NCI-H2196 (cell line): ENCODE data around the gene JTB.
"Not testable (repeated sequence)": the region's sequence is repeated elsewhere in the genome, so short reads cannot be mapped to it uniquely, and the experiment has no call there.

Source experiments
- DNase-seq: peaks from one replicate; lab custom pipeline; 2025; ENCODE audit not compliant: unreplicated experiment; lab: John Stamatoyannopoulos, UW

The JTB gene

GRCh38 chr1:153977250-153978240 lies at the start of gene JTB:
Gene JTB, minus strand, starts transcription at chr1:153977674. Its CDS starts 422 bp downstream, at chr1:153977252.
- DNase-seq, result peak; percentile 81

- DNase-seq, result no peak
Measured at GRCh38 chr1:154019940-154020339, 42.5 kb upstream of the JTB start.

GRCh38 chr1:154019269-154019668 lies 41.8 kb upstream of the JTB start:
- DNase-seq, result no peak

- no peak for DNase-seq
Measured at GRCh38 chr1:154014154-154014907, 36.9 kb upstream of the JTB start.

- DNase-seq, result not testable (repeated sequence)
Measured at GRCh38 chr1:154012543-154012942, 35.1 kb upstream of the JTB start.

- no peak for DNase-seq
Measured at GRCh38 chr1:154012129-154012528, 34.7 kb upstream of the JTB start.

- DNase-seq, result no peak
Measured at GRCh38 chr1:154006136-154006535, 28.7 kb upstream of the JTB start.

GRCh38 chr1:154000420-154000819 lies 22.9 kb upstream of the JTB start:
- DNase-seq, result no peak

DNA sequence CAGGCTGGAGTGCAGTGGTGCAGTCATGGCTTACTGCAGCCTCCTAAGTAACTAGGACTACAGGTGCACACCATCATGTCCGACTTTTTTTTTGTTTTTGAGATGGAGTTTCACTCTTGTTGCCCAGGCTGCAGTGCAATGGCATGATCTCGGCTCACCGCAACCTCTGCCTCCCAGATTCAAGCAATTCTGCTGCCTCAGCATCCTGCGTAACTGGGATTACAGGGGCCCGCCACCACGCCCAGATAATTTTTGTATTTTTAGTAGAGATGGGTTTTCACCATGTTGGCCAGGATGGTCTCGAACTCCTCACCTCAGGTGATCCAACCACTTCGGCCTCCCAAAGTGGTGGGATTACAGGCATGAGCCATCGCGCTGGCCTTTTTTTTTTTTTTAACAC lies 19.4 kb upstream of the JTB start:
- DNase-seq, result not testable (repeated sequence)

DNA sequence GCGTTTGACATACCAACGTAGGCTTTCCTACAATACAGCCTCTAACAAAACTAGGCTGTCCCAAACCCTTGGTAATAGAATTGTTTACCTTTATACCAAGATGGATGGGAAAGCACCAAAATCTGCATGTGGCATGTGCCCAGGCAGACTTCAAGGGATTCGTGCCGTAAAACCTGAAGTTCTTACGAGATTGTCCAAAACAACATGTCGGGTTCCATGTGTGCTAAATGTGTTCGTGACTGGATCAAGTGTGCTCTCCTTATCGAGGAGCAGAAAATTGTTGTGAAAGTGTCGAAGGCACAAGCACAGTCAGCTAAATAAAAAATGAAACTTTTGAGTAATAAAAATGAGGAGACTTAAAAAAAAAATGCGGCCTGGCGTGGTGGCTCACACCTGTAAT lies 18.2 kb upstream of the JTB start:
- no peak for DNase-seq

DNA sequence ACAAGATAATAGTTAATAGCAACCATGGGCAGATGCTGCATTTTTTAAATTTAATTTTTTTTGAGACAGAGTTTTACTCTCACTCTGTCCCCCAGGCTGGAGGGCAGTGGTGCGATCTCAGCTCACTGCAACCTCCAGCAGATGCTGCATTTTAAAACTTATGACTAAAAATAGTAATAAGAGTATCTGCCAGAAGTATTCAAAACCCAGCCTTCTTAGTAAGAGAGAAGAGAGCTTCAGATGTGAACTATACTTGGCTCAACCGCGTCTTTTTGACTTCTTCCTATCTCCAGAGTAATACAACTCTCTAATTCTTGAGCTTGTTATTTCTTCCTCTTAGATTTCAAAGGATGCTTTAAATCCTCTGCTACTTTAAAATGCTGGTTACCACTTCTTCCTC lies 17.7 kb upstream of the JTB start:
- no peak for DNase-seq

DNA sequence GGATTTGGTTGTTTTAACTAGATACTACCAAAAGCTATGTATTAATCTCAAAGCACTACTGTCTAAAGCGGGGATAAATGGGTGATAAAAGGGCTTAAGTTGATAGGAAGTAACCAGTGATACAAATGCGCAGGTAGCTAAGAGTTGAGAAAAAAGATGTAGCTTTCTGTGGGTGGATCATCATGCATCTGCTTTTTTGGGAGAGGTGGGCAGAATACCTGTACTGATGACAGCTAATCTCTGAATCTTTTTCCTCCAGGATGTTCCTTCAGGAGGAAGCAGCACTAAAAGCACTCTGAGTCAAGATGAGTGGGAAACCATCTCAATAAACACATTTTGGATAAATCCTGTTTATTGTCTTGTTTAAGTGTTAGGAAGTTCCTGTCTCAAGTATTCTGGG lies 14.3 kb upstream of the JTB start:
- no peak for DNase-seq

DNA sequence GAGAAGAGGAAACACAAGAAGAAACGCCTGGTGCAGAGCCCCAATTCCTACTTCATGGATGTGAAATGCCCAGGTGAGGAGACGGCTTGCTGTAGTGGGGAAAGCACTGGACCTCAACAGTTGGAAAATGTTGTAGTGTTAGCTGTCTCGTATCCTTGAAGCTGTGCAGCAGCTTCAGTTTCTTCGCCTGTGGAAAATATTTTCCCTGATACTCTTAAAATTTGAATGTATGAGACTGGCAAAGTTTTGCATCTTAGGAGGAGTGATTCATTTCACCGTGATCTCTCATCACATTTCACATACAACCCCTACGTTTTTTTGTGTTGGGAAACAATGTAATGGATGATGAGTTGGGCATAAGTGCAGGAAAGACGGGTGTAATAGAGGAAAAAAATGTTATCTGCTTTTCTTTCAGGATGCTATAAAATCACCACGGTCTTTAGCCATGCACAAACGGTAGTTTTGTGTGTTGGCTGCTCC lies 13.7 kb upstream of the JTB start:
- DNase-seq, result no peak

DNA sequence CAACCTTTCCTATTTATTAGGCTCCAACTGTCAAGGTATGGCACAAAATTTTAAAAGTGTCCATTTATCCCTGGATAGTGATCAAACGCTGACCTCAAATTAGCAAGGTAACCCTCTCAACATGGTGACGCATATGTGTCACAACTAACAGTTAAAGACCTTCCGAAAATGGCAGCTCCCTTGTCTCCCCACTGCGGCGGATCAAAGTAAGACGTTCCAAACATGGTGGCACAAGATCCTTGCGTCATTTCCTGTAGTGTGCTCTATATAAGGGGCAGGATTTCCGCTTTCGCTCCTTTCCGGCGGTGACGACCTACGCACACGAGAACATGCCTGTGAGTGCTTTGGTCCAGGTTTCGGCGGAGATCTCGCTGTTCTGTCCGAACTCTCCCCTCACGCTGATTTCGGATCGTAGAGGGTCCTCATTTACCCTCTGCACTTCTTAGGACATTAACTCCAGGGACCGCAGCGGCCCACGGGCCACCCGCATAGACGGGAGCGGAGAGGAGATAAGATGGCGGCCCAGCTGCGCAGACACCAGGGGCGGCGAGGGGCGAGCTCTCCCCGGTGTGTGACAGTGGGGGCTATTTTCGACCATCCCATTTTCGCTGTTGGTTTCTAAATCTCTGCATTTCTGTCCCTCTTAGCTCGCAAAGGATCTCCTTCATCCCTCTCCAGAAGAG lies 13.1 kb upstream of the JTB start, which contains the start of gene RPS27:
Gene RPS27 (plus strand): TSS at position 295 of the 683 bp plus-strand sequence. CDS start 35 bp downstream, at position 330.
- peak; percentile 96 for DNase-seq

GRCh38 chr1:153987621-153988020 lies 10.1 kb upstream of the JTB start:
- DNase-seq, result no peak

- peak; percentile 77 for DNase-seq
Measured at GRCh38 chr1:153985941-153986761, 8.7 kb upstream of the JTB start, which contains the start of gene RAB13. Gene RAB13, minus strand, starts transcription at chr1:153986339. Its CDS starts 103 bp downstream, at chr1:153986236.

- DNase-seq, result no peak
Measured at GRCh38 chr1:153985341-153985912, 8.0 kb upstream of the JTB start.

- no peak for DNase-seq
Measured at GRCh38 chr1:153984123-153984894, 6.8 kb upstream of the JTB start.

DNA sequence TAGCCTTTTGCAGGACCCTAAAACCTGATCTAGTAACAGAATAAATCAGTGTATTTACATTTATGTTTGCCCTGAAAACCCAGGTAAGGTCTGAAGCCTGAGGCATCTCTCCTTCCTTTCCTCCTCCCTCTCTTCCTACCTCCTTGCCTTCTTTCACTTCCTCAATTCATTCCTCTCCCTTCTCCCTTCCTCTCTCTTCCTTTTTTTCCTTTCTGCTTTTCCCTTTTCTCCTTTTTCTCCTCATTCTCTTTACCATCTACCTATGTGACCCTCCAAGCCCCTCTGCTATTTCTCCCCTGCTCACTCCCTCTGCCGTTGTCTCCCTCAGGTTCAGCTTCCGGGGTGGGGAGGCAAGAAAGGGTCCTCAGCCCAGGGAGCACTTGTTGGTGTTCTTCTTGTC lies 4.3 kb upstream of the JTB start:
- DNase-seq, result not testable (repeated sequence)
